HTERT RPE-1 (cell line): ENCODE data around the gene PDIA6.

Source experiments
- in situ Hi-C: fragments of 300-500 bp; cut with MboI; formaldehyde crosslinking; loops from 4 replicates; pipeline ENCODE4 v1.14.3; 2020; ENCODE audit warnings: low sequenced_read_pairs

PDIA6 gene

GRCh38 chr2:10765461-10765860 is 47.1 kb downstream of the PDIA6 start:
- in situ Hi-C loops = no loop called here

- in situ Hi-C loops = no loop called here
Observed at GRCh38 chr2:10764896-10765295, 47.7 kb downstream of the PDIA6 start.

GRCh38 chr2:10764096-10764785 is 48.3 kb downstream of the PDIA6 start:
- in situ Hi-C loops = no loop called here

GRCh38 chr2:10763461-10763800 is 49.2 kb downstream of the PDIA6 start:
- in situ Hi-C loops = no loop called here

GRCh38 chr2:10762651-10763460 is 49.7 kb downstream of the PDIA6 start:
- in situ Hi-C loops = no loop called here

- in situ Hi-C loops = no loop called here
Observed at GRCh38 chr2:10761591-10761990, 51.0 kb downstream of the PDIA6 start.

GRCh38 chr2:10760794-10761504 is 51.6 kb downstream of the PDIA6 start:
- in situ Hi-C loops = no loop called here

- in situ Hi-C loops = no loop called here
Observed at GRCh38 chr2:10759151-10759714, 53.4 kb downstream of the PDIA6 start.

GRCh38 chr2:10757814-10758286 is 54.7 kb downstream of the PDIA6 start:
- in situ Hi-C loops = no loop called here

GRCh38 chr2:10755621-10756020 is 57.0 kb downstream of the PDIA6 start:
- in situ Hi-C loops = no loop called here

- in situ Hi-C loops = no loop called here
Observed at GRCh38 chr2:10753876-10754275, 58.7 kb downstream of the PDIA6 start.

- in situ Hi-C loops = no loop called here
Observed at GRCh38 chr2:10753156-10753555, 59.4 kb downstream of the PDIA6 start.

GRCh38 chr2:10752236-10752635 is 60.3 kb downstream of the PDIA6 start:
- in situ Hi-C loops = no loop called here

GRCh38 chr2:10750610-10751009 is 62.0 kb downstream of the PDIA6 start:
- in situ Hi-C loops = no loop called here

- in situ Hi-C loops = no loop called here
Observed at GRCh38 chr2:10742666-10743065, 69.9 kb downstream of the PDIA6 start.

GRCh38 chr2:10741139-10741538 is 71.4 kb downstream of the PDIA6 start:
- in situ Hi-C loops = no loop called here

- in situ Hi-C loops = no loop called here
Observed at GRCh38 chr2:10740226-10740625, 72.4 kb downstream of the PDIA6 start.

GRCh38 chr2:10738192-10738591 is 74.4 kb downstream of the PDIA6 start:
- in situ Hi-C loops = no loop called here

- in situ Hi-C loops = no loop called here
Observed at GRCh38 chr2:10733980-10734379, 78.6 kb downstream of the PDIA6 start.

GRCh38 chr2:10733566-10733925 is 79.0 kb downstream of the PDIA6 start:
- in situ Hi-C loops = no loop called here
